BJ (cell line): ENCODE data around the gene ARSJ. TPM values are rescaled to one million over a fixed set of nuclear protein-coding genes. Genes with fewer than 3 reads are reported as not detected.

Source experiments
- CTCF ChIA-PET: fragments of 350-600 bp; formaldehyde crosslinking; extraction: SDS; loops from one replicate; lab custom pipeline; 2021; ENCODE audit warnings: antibody characterized with exemption, inconsistent platforms; lab: Yijun Ruan, JAX
- POLR2A ChIA-PET: fragments of 300-600 bp; sonication (Branson Sonifier 250); formaldehyde crosslinking; extraction: SDS; loops from one replicate; lab custom pipeline; 2021; ENCODE audit warnings: antibody characterized with exemption; lab: Charles Lee
- DNase-seq: peaks from one replicate; pipeline ENCODE4 v3.0.0-alpha.2; 2011; ENCODE audit warnings: low read depth
- H3K27me3 ChIP-seq: 2 replicates; pipeline ENCODE4 v1.6.0; 2011; ENCODE audit warnings: low read length; ENCODE audit not compliant: control insufficient read depth, insufficient read depth
- H3K36me3 ChIP-seq: 2 replicates; pipeline ENCODE4 v1.5.1; 2011; ENCODE audit warnings: low read length; ENCODE audit not compliant: control insufficient read depth, insufficient read depth
- H3K4me3 ChIP-seq: 2 replicates; pipeline ENCODE4 v1.5.1; 2011; ENCODE audit warnings: low read depth, mild to moderate bottlenecking, control low read depth, low read length
- polyA plus RNA-seq: library from polyadenylated mRNA; depleted of rRNA; stranded (reverse); fragments of >200 nt; gene quantifications from 2 replicates; pipeline ENCODE4 v1.2.3, GENCODE V29; 2011
- TF ChIP-seq, protein P1 (sequence below): IDR thresholded peaks from 2 replicates; pipeline ENCODE4 v1.5.1; 2011; ENCODE audit warnings: low read depth, mild to moderate bottlenecking, control low read depth, inconsistent platforms, low read length, moderate library complexity; ENCODE audit not compliant: insufficient read depth

The ARSJ gene
- polyA plus RNA-seq, 1 experiment, result 18.4 TPM

DNA sequence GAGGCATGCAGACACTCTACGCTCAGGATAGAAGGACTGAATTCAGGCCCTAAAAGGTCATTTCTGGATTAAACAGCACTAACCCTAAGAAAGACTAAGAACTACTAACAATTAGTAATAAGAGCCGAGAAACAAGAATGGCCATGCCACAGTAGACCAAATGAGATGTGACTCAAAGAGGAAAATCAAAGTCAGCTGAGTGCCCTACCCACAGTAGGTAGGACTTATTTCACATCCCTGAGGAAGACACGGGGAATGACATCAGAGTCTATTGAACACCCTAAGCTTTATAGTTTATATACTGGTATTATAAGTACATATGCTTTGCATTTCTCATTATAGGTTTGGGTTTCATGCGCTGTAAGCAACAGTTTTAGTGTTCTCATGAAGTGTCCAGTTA lies 2.7 kb upstream of the ARSJ start:
- POLR2A ChIA-PET, result no interaction called here
- H3K4me3 ChIP-seq, result no peak overlapping the region
- CTCF ChIA-PET, result interaction anchor here (0.9 to 1.3 kb wide), 3 partner anchors 38 to 587 kb away, joined by 3 to 4 read pairs (median 3); no protein-coding TSS in a partner anchor

DNA sequence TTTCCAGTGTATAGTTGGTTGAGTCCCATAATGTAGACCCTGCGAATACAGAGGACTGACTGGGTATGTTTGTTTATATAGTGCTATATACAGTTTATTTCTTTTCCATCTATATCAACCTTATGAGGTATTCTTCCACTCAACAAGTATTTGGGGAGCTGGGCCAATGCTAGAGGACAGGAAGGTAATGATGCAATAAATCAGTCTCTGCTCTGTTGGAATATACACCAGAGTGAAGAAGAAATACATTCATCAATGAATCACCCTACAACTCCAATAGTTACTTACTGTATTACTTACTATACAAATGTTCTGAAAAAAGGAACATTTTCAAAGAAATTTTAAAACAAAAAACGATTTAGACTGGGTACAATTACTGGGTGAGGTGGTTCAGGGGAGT lies 2.1 kb upstream of the ARSJ start:
- H3K4me3 ChIP-seq, result no peak overlapping the region
- ChIA-PET CTCF (interaction anchor here (0.9 to 1.3 kb wide), 2 partner anchors 53 to 587 kb away, joined by 3 to 4 read pairs; no protein-coding TSS in a partner anchor), POLR2A (no interaction called here)
- TF ChIP-seq, protein P1, sequence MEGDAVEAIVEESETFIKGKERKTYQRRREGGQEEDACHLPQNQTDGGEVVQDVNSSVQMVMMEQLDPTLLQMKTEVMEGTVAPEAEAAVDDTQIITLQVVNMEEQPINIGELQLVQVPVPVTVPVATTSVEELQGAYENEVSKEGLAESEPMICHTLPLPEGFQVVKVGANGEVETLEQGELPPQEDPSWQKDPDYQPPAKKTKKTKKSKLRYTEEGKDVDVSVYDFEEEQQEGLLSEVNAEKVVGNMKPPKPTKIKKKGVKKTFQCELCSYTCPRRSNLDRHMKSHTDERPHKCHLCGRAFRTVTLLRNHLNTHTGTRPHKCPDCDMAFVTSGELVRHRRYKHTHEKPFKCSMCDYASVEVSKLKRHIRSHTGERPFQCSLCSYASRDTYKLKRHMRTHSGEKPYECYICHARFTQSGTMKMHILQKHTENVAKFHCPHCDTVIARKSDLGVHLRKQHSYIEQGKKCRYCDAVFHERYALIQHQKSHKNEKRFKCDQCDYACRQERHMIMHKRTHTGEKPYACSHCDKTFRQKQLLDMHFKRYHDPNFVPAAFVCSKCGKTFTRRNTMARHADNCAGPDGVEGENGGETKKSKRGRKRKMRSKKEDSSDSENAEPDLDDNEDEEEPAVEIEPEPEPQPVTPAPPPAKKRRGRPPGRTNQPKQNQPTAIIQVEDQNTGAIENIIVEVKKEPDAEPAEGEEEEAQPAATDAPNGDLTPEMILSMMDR, result no peak
- DNase-seq, result no peak
- no peaks in the 10 kb centered on the region for H3K36me3 ChIP-seq
- H3K27me3 ChIP-seq, result no peaks in the 10 kb centered on the region

More for the DNA sequence above, 2.7 kb upstream of the ARSJ start:
- no peak for DNase-seq
- no peaks in the 10 kb centered on the region for H3K27me3 ChIP-seq
- no peaks in the 10 kb centered on the region for H3K36me3 ChIP-seq
- TF ChIP-seq, protein P1, result no peak

- Histone ChIP-seq H3K4me3 (peak overlapping the region; percentile 77), H3K27me3 (no peaks in the 10 kb centered on the region), H3K36me3 (no peaks in the 10 kb centered on the region)
- ChIA-PET CTCF (interaction anchor here (0.7 to 1.3 kb wide), 7 partner anchors 9 to 585 kb away, joined by 3 to 4 read pairs (median 3); no protein-coding TSS in a partner anchor), POLR2A (interaction anchor here (0.6 to 0.8 kb wide), 3 partner anchors 21 to 715 kb away, joined by 3 to 5 read pairs (median 4); no protein-coding TSS in a partner anchor)
- DNase-seq, result no peak
- TF ChIP-seq, protein P1, result no peak
Observed at GRCh38 chr4:113979905-113980615, 613 bp upstream of the ARSJ start.

DNA sequence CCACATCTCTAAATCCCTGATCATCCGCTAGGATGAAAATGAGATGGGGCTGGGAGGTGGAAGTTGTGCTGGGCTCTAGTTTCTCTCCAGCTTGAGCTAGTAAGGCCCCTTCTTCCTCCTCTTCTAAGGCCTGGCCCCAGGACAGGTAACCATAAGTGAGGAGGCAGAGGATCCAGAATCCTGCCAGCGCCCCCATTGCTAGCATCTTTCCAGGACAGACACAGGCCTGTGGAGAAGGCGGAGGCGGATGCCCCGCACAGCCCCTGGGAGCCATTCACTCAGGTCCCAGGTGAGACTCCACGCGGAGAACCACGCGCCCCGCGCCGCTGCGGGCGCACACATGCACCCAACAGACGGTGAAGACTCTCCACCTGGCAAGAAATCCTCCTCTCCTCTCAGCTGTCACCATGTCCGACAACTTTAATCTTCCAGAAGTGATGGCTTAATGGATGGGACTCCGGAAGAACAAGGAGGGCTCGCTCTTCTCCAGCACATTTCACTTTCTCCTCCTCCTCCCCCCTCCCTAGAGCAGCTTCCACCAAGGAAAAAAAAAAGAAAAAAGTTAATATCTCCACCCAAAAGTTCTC lies 793 bp downstream of the ARSJ start:
- CTCF ChIA-PET, result interaction anchor here (1.1 kb wide), 1 partner anchor 19 kb away, joined by 3 read pairs; no protein-coding TSS in a partner anchor
- H3K36me3 ChIP-seq, result no peaks in the 10 kb centered on the region
- POLR2A ChIA-PET, result no interaction called here
- TF ChIP-seq, protein P1, result no peak
- H3K4me3 ChIP-seq, result peak overlapping the region; percentile 77
- H3K27me3 ChIP-seq, result no peaks in the 10 kb centered on the region
- DNase-seq, result no peak

GRCh38 chr4:113978105-113978504 lies 1.3 kb downstream of the ARSJ start:
- Histone ChIP-seq H3K27me3 (no peaks in the 10 kb centered on the region), H3K4me3 (peak overlapping the region; percentile 77), H3K36me3 (no peaks in the 10 kb centered on the region)
- ChIA-PET CTCF (interaction anchor here (1.1 kb wide), 1 partner anchor 18 kb away, joined by 3 read pairs; no protein-coding TSS in a partner anchor), POLR2A (no interaction called here)
- TF ChIP-seq, protein P1, result no peak
- DNase-seq, result no peak
